ENCODE results near the gene NFKBIZ.

GRCh38 chr3:101859882-101860448 is 10.7 kb downstream of the NFKBIZ start:
- no peak for TF ChIP-seq POLR2A (IDR thresholded peaks at IDR 0.05)
- no peak for TF ChIP-seq CTCF (IDR thresholded peaks at IDR 0.05)

Measured in thyroid gland (tissue), 4 donors.